ENCODE data around the gene ALDH1A1.

GRCh38 chr9:72945391-72945790, 7.5 kb downstream of the ALDH1A1 start:
- no peak for TF ChIP-seq ZNF2 (tag by site-specific recombination; IDR thresholded peaks at IDR 0.05)
- no peak for TF ChIP-seq OSR2 (tag by site-specific recombination; IDR thresholded peaks at IDR 0.05)
- no peak for TF ChIP-seq YY2 (tag by site-specific recombination; IDR thresholded peaks at IDR 0.05)
- TF ChIP-seq CTCF (tag by site-specific recombination; IDR thresholded peaks at IDR 0.05): no peak
- no peak for TF ChIP-seq ZNF335 (tag by site-specific recombination; conservative IDR thresholded peaks at IDR 0.05)
- TF ChIP-seq ZSCAN30 (tag by site-specific recombination; IDR thresholded peaks at IDR 0.05): no peak
- no peak for TF ChIP-seq GLIS2 (tag by site-specific recombination; IDR thresholded peaks at IDR 0.05)
- no peak for TF ChIP-seq ZNF426 (tag by site-specific recombination; IDR thresholded peaks at IDR 0.05)

All from HEK293 (cell line).